ENCODE measurements around the gene UAP1.
"Not testable (repeated sequence)": the region's sequence is repeated elsewhere in the genome, so short reads cannot be mapped to it uniquely, and the experiment has no call there.

Gene UAP1

GRCh38 chr1:162552684-162553252, 8.8 kb upstream of the UAP1 start:
- Mint-ChIP-seq H3K27me3 (no peaks in the 10 kb centered on the region), H3K9me3 (ENCODE audit: low read depth) (no peaks in the 10 kb centered on the region), H3K27ac (no peak overlapping the region), H3K36me3 (no peaks in the 10 kb centered on the region), H3K4me3 (no peak overlapping the region), H3K4me1 (ENCODE audit: low read depth) (no peaks in the 10 kb centered on the region)

GRCh38 chr1:162554258-162554657, 7.3 kb upstream of the UAP1 start:
- Mint-ChIP-seq H3K27ac (no peak overlapping the region), H3K4me1 (ENCODE audit: low read depth) (no peaks in the 10 kb centered on the region), H3K36me3 (no peaks in the 10 kb centered on the region), H3K4me3 (no peak overlapping the region), H3K9me3 (ENCODE audit: low read depth) (no peaks in the 10 kb centered on the region), H3K27me3 (no peaks in the 10 kb centered on the region)

DNA sequence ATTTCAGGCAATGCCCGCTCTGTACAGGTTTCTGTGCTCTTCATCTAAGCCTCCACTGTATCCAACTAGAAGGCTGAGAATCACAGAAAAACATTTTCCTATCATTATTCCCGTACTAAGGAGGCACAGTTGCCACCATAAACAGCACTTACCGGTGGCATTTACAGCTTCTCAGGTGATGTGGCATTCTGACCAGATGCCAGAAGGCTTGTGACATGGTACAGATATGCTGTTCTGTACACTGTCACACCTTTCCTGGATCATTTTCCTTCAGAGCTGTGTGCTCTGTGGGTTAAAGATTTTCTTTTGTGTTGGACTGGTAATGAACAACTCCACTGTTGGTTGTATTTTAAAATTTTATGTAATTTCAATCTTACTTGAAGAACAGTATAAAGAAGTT, 4.0 kb upstream of the UAP1 start:
- Mint-ChIP-seq H3K36me3 (no peaks in the 10 kb centered on the region), H3K27ac (no peak overlapping the region), H3K9me3 (ENCODE audit: low read depth) (no peaks in the 10 kb centered on the region), H3K4me1 (ENCODE audit: low read depth) (peaks cover 17% of the 10 kb centered on the region), H3K4me3 (no peak overlapping the region), H3K27me3 (no peaks in the 10 kb centered on the region)

- Mint-ChIP-seq H3K4me3 (peak overlapping the region; percentile 88), H3K4me1 (ENCODE audit: low read depth) (peaks cover 36% of the 10 kb centered on the region), H3K9me3 (ENCODE audit: low read depth) (no peaks in the 10 kb centered on the region), H3K36me3 (no peaks in the 10 kb centered on the region), H3K27ac (peak overlapping the region; percentile 90), H3K27me3 (no peaks in the 10 kb centered on the region)
Observed at GRCh38 chr1:162560303-162561036, 1.1 kb upstream of the UAP1 start.

DNA sequence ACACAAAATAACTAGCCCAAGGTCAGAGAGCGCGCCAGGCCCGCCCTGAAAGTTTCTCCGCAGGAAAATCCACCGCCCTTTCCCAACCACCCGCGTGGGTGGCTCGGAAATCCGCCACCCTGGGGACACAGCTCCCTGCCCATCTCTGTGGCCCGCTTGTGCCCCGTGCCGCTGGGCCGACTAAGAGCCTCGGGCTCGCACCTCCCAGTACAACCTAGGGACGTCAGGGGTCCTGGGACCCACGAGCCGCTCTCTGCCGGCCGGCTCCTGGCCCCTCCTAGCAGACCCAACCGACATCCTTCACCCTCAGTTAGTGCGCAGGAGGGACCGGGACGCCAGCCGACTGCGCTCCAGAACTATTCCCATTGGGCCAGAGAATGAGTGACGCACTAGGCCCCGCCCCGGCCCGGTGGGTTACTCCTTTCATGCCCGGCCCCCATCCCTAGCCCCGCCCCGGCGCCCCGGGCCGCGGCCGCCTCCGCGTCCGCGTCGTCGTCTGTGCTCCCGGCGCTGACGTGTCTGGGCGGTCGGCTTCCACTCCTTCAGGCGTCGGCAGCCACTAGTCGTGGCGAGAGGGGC, 396 bp upstream of the UAP1 start:
- Mint-ChIP-seq H3K9me3 (ENCODE audit: low read depth) (no peaks in the 10 kb centered on the region), H3K36me3 (no peaks in the 10 kb centered on the region), H3K27ac (peak overlapping the region; percentile 90), H3K27me3 (no peaks in the 10 kb centered on the region), H3K4me1 (ENCODE audit: low read depth) (peaks cover 36% of the 10 kb centered on the region), H3K4me3 (peak overlapping the region; percentile 88)

- Mint-ChIP-seq H3K4me1 (ENCODE audit: low read depth) (peaks cover 36% of the 10 kb centered on the region), H3K9me3 (ENCODE audit: low read depth) (no peaks in the 10 kb centered on the region), H3K27ac (peak overlapping the region; percentile 76), H3K36me3 (no peaks in the 10 kb centered on the region), H3K4me3 (peak overlapping the region; percentile 88), H3K27me3 (no peaks in the 10 kb centered on the region)
Observed at GRCh38 chr1:162562470-162562828, 927 bp downstream of the UAP1 start.

DNA sequence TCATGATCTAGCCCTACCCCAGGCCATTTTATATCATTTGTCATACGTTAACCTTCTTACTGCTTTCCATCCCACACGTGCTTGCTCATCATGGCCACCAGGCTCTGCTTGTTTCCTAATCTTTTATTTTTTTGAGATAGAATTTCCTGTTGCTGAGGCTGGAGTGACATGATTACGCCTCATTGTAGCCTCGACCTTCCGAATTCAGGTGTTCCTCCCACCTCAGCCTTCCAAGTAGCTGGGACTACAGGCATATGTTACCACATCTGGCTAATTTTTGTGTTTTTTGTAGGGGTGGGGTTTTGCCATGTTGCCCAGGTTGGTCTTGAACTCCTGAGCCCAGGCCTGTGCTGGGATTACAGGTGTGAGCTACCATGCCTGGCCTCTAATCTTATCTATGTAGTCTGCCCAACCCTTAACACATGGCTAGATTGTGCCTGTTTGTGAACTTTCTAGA, 3.3 kb downstream of the UAP1 start:
- peak overlapping the region; percentile 17 for H3K27ac Mint-ChIP-seq
- H3K4me3 Mint-ChIP-seq: no peak overlapping the region
- peaks cover 7% of the 10 kb centered on the region for H3K36me3 Mint-ChIP-seq
- H3K27me3 Mint-ChIP-seq: no peaks in the 10 kb centered on the region
- peaks cover 36% of the 10 kb centered on the region for H3K4me1 Mint-ChIP-seq (ENCODE audit: low read depth)
- H3K9me3 Mint-ChIP-seq (ENCODE audit: low read depth): no peaks in the 10 kb centered on the region

- Mint-ChIP-seq H3K9me3 (ENCODE audit: low read depth) (no peaks in the 10 kb centered on the region), H3K27ac (no peak overlapping the region), H3K4me1 (ENCODE audit: low read depth) (peaks cover 34% of the 10 kb centered on the region), H3K36me3 (peaks cover 7% of the 10 kb centered on the region), H3K4me3 (no peak overlapping the region), H3K27me3 (no peaks in the 10 kb centered on the region)
Observed at GRCh38 chr1:162565460-162565859, 3.9 kb downstream of the UAP1 start.

GRCh38 chr1:162566870-162567269, 5.3 kb downstream of the UAP1 start:
- Mint-ChIP-seq H3K27me3 (no peaks in the 10 kb centered on the region), H3K36me3 (peaks cover 7% of the 10 kb centered on the region), H3K4me3 (no peak overlapping the region), H3K9me3 (ENCODE audit: low read depth) (no peaks in the 10 kb centered on the region), H3K4me1 (ENCODE audit: low read depth) (peaks cover 29% of the 10 kb centered on the region), H3K27ac (no peak overlapping the region)

DNA sequence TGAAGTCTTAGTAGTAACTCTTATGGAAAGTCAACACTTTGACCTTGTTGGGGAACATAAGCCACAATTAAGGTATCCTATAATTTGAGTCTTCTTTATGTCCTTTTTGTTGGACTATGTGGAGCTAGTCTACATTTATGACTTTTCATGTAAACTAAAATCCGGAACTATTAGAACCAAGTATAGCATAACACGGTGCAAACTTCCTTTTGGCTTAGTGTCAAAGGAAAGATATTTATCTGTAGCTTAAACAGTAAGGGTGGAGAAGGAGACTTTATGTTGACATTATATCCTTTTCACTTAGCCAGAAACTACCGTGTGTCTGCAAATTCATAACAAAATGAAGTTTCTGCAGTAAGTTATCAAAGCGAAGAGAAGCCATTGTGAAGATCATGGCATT, 7.3 kb downstream of the UAP1 start:
- H3K36me3 Mint-ChIP-seq: peaks cover 7% of the 10 kb centered on the region
- H3K27ac Mint-ChIP-seq: no peak overlapping the region
- H3K4me1 Mint-ChIP-seq (ENCODE audit: low read depth): peaks cover 22% of the 10 kb centered on the region
- H3K27me3 Mint-ChIP-seq: no peaks in the 10 kb centered on the region
- no peaks in the 10 kb centered on the region for H3K9me3 Mint-ChIP-seq (ENCODE audit: low read depth)
- H3K4me3 Mint-ChIP-seq: no peak overlapping the region

DNA sequence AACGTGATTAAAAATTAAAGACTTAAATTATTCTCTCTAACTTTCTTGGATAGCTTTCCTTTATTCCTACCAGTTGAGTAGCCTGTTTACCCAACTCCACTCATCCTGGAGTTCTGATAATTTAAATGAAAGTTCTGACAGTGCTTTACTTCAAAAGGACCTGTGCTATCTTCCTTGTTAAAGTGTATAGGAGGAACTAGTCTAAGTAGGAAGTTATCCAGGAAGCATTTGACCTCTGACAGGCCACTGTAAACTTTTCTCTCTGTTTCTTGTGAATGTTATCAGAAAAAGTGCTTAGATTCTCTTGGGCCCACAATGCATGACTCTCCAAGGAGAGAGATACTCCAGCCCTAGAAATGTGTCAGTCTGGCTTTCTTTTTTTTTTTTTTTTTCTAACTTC, 9.2 kb downstream of the UAP1 start:
- Mint-ChIP-seq H3K27me3 (no peaks in the 10 kb centered on the region), H3K9me3 (ENCODE audit: low read depth) (no peaks in the 10 kb centered on the region), H3K4me3 (no peak overlapping the region), H3K27ac (no peak overlapping the region), H3K4me1 (ENCODE audit: low read depth) (peaks cover 9% of the 10 kb centered on the region), H3K36me3 (peaks cover 7% of the 10 kb centered on the region)

- H3K36me3 Mint-ChIP-seq; H3K4me3 Mint-ChIP-seq; H3K4me1 Mint-ChIP-seq (ENCODE audit: low read depth); H3K27ac Mint-ChIP-seq; H3K27me3 Mint-ChIP-seq; H3K9me3 Mint-ChIP-seq (ENCODE audit: low read depth): not testable (repeated sequence)
Observed at GRCh38 chr1:162571121-162571520, 9.6 kb downstream of the UAP1 start.

- no peak overlapping the region for H3K4me3 Mint-ChIP-seq
- no peaks in the 10 kb centered on the region for H3K27me3 Mint-ChIP-seq
- no peaks in the 10 kb centered on the region for H3K9me3 Mint-ChIP-seq (ENCODE audit: low read depth)
- H3K36me3 Mint-ChIP-seq: peaks cover 9% of the 10 kb centered on the region
- peaks cover 9% of the 10 kb centered on the region for H3K4me1 Mint-ChIP-seq (ENCODE audit: low read depth)
- H3K27ac Mint-ChIP-seq: no peak overlapping the region
Observed at GRCh38 chr1:162571696-162572095, 10.2 kb downstream of the UAP1 start.

GRCh38 chr1:162573136-162573535, 11.6 kb downstream of the UAP1 start:
- no peaks in the 10 kb centered on the region for H3K27me3 Mint-ChIP-seq
- no peak overlapping the region for H3K27ac Mint-ChIP-seq
- peaks cover 11% of the 10 kb centered on the region for H3K36me3 Mint-ChIP-seq
- no peaks in the 10 kb centered on the region for H3K9me3 Mint-ChIP-seq (ENCODE audit: low read depth)
- no peak overlapping the region for H3K4me3 Mint-ChIP-seq
- peaks cover 9% of the 10 kb centered on the region for H3K4me1 Mint-ChIP-seq (ENCODE audit: low read depth)

DNA sequence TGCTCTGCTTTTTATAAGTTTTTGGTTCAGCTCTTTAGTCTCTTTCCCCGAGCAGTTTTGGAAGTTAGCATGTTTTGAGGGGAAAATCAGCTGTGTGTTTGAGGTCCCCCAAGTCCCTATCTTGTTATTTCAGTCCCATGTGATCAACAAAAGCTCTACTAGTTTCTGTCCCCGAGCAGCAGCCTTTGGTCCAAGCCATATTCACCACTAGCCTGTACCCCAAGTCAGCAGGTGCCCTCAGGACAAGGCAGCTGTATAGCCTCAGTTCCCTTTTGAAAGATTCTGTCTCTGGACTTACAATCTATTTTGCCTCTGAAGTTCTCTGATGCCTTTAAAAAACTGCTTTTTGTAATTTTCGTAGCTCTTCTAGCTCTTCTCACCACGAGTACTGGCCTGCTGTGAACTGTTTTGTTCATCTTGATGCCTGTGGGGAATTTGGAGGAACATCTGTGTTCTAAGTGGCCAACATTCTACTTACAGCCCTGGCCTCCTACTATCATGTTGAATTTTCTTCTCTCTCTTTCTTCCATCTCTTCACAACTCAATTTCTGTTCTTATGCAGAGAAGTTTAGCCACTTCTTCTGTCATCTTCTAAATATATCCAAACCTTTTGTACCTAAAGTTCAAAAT, 16.7 kb downstream of the UAP1 start:
- no peaks in the 10 kb centered on the region for H3K4me1 Mint-ChIP-seq (ENCODE audit: low read depth)
- H3K27me3 Mint-ChIP-seq: no peaks in the 10 kb centered on the region
- peaks cover 23% of the 10 kb centered on the region for H3K36me3 Mint-ChIP-seq
- H3K9me3 Mint-ChIP-seq (ENCODE audit: low read depth): no peaks in the 10 kb centered on the region
- no peak overlapping the region for H3K4me3 Mint-ChIP-seq
- no peak overlapping the region for H3K27ac Mint-ChIP-seq
